K562 (cell line): Measurements from ENCODE around the gene LRRC57. TPM values are rescaled to one million over a fixed set of nuclear protein-coding genes. Genes with fewer than 3 reads are reported as not detected.

ENCODE experiments used
- C11orf30 ChIP-seq: fragments of 450-650 bp; IDR thresholded peaks from 2 replicates; pipeline ENCODE4 v1.6.1; 2016; ENCODE audit warnings: low read depth, mild to moderate bottlenecking
- CC2D1A ChIP-seq: fragments of 450-650 bp; IDR thresholded peaks from 2 replicates; pipeline ENCODE4 v1.6.1; 2017; ENCODE audit warnings: mild to moderate bottlenecking
- MCM3 ChIP-seq: fragments of 450-650 bp; IDR thresholded peaks from 2 replicates; pipeline ENCODE4 v1.6.1; 2016
- STAT6 ChIP-seq: sonication (generic); formaldehyde crosslinking; IDR thresholded peaks from 2 replicates; pipeline ENCODE4 v1.8.1; 2023; ENCODE audit warnings: mild to moderate bottlenecking, missing genetic modification reagents
- WHSC1 ChIP-seq: IDR thresholded peaks from one replicate; pipeline ENCODE4 v1.6.1; 2012; ENCODE audit warnings: low read length, control low read depth, inconsistent platforms
- ZC3H11A ChIP-seq: IDR thresholded peaks from 2 replicates; pipeline ENCODE4 v1.6.1; 2012; ENCODE audit warnings: low read depth, low read length, improper control_type of control experiment
- polyA plus RNA-seq, 8 experiments: library from polyadenylated mRNA; depleted of rRNA in 4 of 8; stranded (reverse) in 5 of 8; unstranded in 3 of 8; fragments of >200 nt; fragmentation: Nextera tagmentation in 2 of 8; fragmentation: Illumina TruSeq in 1 of 8; extraction: Ambion mirVana in 2 of 8; extraction: Trizol in 1 of 8; gene quantifications; 2 replicates each; pipeline versions ENCODE4 v1.2.1 to v1.2.3, GENCODE V29; 2011 to 2014; ENCODE audit warnings: inconsistent platforms in 1 of 8, missing spikeins in 1 of 8
- total RNA-seq, 7 experiments: library from RNA; depleted of rRNA in 6 of 7; stranded (reverse); fragments of >200 nt in 6 of 7; fragmentation: Illumina TruSeq in 2 of 7; extraction: Trizol in 2 of 7; gene quantifications; 2 replicates each; pipeline versions ENCODE4 v1.2.1 to v1.2.3, GENCODE V29; 2011 to 2021; ENCODE audit warnings: low replicate concordance in 1 of 7
- TF ChIP-seq, protein P1 (sequence below): fragments of 200-600 bp; sonication (generic); IDR thresholded peaks from one replicate; pipeline ENCODE4 v1.6.1; 2012; ENCODE audit warnings: mild to moderate bottlenecking, low read depth, low read length, inconsistent platforms
- TF ChIP-seq, protein P2 (sequence below), 2 experiments: fragments of 150-350 bp in 1 of 2; IDR thresholded peaks; 2 replicates each; pipeline ENCODE4 v1.6.1; 2012 to 2016; ENCODE audit warnings: low read depth in 2 of 2, low read length in 2 of 2, mild to moderate bottlenecking in 1 of 2, moderate library complexity in 1 of 2

LRRC57 gene
- total and polyA plus RNA-seq, 9 of the 15 experiments (the other 6 are each of a cell fraction or from before 2014, with no cell fraction given), result 3.9 to 20.4 (median 14.8) TPM

GRCh38 chr15:42495361-42496212, 53.0 kb downstream of the LRRC57 start, which contains the start of gene SNAP23 (continued):
- TF ChIP-seq, protein P1, sequence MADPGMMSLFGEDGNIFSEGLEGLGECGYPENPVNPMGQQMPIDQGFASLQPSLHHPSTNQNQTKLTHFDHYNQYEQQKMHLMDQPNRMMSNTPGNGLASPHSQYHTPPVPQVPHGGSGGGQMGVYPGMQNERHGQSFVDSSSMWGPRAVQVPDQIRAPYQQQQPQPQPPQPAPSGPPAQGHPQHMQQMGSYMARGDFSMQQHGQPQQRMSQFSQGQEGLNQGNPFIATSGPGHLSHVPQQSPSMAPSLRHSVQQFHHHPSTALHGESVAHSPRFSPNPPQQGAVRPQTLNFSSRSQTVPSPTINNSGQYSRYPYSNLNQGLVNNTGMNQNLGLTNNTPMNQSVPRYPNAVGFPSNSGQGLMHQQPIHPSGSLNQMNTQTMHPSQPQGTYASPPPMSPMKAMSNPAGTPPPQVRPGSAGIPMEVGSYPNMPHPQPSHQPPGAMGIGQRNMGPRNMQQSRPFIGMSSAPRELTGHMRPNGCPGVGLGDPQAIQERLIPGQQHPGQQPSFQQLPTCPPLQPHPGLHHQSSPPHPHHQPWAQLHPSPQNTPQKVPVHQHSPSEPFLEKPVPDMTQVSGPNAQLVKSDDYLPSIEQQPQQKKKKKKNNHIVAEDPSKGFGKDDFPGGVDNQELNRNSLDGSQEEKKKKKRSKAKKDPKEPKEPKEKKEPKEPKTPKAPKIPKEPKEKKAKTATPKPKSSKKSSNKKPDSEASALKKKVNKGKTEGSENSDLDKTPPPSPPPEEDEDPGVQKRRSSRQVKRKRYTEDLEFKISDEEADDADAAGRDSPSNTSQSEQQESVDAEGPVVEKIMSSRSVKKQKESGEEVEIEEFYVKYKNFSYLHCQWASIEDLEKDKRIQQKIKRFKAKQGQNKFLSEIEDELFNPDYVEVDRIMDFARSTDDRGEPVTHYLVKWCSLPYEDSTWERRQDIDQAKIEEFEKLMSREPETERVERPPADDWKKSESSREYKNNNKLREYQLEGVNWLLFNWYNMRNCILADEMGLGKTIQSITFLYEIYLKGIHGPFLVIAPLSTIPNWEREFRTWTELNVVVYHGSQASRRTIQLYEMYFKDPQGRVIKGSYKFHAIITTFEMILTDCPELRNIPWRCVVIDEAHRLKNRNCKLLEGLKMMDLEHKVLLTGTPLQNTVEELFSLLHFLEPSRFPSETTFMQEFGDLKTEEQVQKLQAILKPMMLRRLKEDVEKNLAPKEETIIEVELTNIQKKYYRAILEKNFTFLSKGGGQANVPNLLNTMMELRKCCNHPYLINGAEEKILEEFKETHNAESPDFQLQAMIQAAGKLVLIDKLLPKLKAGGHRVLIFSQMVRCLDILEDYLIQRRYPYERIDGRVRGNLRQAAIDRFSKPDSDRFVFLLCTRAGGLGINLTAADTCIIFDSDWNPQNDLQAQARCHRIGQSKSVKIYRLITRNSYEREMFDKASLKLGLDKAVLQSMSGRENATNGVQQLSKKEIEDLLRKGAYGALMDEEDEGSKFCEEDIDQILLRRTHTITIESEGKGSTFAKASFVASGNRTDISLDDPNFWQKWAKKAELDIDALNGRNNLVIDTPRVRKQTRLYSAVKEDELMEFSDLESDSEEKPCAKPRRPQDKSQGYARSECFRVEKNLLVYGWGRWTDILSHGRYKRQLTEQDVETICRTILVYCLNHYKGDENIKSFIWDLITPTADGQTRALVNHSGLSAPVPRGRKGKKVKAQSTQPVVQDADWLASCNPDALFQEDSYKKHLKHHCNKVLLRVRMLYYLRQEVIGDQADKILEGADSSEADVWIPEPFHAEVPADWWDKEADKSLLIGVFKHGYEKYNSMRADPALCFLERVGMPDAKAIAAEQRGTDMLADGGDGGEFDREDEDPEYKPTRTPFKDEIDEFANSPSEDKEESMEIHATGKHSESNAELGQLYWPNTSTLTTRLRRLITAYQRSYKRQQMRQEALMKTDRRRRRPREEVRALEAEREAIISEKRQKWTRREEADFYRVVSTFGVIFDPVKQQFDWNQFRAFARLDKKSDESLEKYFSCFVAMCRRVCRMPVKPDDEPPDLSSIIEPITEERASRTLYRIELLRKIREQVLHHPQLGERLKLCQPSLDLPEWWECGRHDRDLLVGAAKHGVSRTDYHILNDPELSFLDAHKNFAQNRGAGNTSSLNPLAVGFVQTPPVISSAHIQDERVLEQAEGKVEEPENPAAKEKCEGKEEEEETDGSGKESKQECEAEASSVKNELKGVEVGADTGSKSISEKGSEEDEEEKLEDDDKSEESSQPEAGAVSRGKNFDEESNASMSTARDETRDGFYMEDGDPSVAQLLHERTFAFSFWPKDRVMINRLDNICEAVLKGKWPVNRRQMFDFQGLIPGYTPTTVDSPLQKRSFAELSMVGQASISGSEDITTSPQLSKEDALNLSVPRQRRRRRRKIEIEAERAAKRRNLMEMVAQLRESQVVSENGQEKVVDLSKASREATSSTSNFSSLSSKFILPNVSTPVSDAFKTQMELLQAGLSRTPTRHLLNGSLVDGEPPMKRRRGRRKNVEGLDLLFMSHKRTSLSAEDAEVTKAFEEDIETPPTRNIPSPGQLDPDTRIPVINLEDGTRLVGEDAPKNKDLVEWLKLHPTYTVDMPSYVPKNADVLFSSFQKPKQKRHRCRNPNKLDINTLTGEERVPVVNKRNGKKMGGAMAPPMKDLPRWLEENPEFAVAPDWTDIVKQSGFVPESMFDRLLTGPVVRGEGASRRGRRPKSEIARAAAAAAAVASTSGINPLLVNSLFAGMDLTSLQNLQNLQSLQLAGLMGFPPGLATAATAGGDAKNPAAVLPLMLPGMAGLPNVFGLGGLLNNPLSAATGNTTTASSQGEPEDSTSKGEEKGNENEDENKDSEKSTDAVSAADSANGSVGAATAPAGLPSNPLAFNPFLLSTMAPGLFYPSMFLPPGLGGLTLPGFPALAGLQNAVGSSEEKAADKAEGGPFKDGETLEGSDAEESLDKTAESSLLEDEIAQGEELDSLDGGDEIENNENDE, result no peak
- TF ChIP-seq WHSC1 (no peak), C11orf30 (no peak), ZC3H11A (no peak), CC2D1A (no peak), STAT6 (no peak), MCM3 (no peak)
- TF ChIP-seq, protein P2, sequence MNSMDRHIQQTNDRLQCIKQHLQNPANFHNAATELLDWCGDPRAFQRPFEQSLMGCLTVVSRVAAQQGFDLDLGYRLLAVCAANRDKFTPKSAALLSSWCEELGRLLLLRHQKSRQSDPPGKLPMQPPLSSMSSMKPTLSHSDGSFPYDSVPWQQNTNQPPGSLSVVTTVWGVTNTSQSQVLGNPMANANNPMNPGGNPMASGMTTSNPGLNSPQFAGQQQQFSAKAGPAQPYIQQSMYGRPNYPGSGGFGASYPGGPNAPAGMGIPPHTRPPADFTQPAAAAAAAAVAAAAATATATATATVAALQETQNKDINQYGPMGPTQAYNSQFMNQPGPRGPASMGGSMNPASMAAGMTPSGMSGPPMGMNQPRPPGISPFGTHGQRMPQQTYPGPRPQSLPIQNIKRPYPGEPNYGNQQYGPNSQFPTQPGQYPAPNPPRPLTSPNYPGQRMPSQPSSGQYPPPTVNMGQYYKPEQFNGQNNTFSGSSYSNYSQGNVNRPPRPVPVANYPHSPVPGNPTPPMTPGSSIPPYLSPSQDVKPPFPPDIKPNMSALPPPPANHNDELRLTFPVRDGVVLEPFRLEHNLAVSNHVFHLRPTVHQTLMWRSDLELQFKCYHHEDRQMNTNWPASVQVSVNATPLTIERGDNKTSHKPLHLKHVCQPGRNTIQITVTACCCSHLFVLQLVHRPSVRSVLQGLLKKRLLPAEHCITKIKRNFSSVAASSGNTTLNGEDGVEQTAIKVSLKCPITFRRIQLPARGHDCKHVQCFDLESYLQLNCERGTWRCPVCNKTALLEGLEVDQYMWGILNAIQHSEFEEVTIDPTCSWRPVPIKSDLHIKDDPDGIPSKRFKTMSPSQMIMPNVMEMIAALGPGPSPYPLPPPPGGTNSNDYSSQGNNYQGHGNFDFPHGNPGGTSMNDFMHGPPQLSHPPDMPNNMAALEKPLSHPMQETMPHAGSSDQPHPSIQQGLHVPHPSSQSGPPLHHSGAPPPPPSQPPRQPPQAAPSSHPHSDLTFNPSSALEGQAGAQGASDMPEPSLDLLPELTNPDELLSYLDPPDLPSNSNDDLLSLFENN (IDR thresholded peaks at IDR 0.05; ENCODE audit: low read depth in 2 of 2, low read length in 2 of 2), result no peak
